NCI-H446 (cell line): ENCODE results near the gene XPR1.
"Not testable (repeated sequence)": the region's sequence is repeated elsewhere in the genome, so short reads cannot be mapped to it uniquely, and the experiment has no call there.

Experiments used
- DNase-seq, 2 experiments: peaks; one replicate each; lab custom pipeline; 2025; lab: John Stamatoyannopoulos, UW

XPR1 gene

DNA sequence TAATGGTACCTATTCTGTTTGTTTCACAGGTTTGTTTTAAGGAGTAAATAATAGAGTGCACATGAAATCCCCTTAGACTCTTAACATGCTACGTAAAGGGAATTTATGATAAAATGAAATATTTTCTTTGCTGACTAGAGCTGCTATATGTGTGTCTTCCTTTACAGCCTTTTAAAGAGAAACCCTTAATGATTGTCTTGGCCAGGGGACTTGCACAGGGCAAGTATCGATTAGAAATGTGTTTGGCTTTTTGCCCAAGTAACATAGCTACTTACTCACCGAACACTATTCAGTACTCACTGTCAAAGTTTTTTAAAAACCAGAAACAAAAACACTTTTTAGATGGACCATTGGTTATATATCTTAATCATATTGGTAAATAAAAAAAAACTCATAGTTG, 209.6 kb downstream of the XPR1 start:
- DNase-seq = peak in 1 of 2 experiments; percentile 64

DNA sequence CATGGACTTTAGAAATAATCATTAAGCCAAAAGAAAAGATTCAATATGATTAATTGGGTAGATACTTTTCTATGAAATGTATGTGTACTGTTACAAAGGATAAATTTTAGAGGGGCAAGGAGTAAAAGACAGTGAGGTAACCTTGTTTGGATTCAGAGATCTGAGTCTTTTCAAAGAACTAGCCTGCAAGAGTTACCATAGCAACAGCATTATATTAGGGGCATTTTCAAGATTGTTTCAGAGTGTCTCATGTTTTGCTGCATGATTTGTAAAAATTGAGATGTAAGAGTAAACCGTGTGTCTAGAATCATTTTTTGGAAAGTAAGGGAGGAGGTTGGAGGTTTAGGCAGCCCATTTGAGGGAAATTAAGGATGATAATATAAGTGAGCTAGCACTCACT, 210.2 kb downstream of the XPR1 start:
- peak in 1 of 2 experiments; percentile 9 for DNase-seq

DNA sequence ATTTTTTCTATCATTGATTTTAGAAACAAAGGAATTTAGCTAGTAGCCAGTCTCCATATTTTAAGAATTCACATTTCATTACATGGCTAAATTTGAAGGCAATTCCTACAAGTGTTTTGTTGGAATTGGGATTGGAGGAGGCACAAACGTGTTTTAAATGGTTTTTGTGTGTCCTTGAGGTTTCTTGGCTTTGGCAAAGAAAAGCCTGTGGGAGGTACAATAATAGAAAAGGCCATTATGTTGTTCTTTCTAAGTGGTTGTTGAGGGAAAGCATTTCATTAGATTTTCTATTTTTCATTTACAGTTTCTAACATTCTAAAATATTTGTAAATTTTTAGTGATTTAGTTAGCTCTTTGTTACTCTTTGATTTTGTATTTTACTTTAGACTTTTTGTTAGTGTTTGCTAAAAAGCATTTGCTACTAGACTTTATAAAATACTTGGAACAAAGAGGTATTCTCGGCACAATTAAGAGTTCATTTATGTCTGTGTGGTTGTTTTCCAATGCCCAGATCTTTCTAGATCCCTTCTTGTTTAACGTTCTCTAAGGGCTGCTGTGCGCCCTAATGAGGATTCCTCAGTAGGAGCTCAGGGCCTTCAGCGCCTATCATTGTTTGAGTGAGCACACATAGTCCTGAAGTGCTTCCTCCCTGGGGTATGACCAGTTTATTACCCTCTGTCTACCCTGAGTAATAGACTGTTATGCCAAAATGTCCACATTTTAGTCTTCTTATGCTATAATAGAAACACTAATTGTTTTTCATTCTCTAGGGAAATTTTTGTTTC, 210.9 kb downstream of the XPR1 start:
- DNase-seq = peak; percentile 32 to 54

DNA sequence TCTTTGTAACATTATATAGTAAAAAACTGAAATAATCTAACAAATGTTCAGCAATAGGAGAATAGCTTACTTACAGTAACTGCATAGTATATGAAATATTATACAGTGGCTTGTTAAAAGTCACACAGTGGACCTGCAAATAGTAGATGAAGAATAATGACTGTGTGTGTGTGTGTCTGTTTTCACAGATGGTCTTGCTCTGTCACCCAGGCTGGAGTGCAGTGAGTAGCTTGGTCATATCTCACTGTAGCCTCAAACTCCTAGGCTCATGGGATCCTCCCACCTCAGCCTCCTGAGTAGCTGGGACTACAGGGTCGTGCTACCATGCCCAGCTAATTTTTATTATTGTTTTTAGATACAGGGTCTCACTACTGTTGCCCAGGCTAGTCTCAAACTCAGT, 213.5 kb downstream of the XPR1 start:
- no peak for DNase-seq

DNA sequence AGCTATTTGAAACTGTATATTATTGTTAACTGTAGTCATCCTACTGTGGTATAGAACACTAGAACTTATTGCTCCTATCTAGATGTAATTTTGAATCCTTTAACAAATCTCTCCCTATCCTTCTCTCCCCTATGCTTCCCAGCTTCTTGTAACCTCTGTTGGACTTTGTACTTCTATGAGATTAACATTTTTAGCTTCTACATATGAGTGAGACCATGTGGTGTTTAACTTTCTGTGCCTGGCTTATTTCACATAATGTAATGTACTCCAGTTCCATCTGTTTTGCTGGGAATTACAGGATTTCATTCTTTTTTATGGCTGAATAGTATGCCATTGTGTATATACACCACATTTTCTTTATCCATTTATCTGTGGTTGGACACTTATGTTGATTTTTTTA, 216.4 kb downstream of the XPR1 start:
- DNase-seq = no peak

DNA sequence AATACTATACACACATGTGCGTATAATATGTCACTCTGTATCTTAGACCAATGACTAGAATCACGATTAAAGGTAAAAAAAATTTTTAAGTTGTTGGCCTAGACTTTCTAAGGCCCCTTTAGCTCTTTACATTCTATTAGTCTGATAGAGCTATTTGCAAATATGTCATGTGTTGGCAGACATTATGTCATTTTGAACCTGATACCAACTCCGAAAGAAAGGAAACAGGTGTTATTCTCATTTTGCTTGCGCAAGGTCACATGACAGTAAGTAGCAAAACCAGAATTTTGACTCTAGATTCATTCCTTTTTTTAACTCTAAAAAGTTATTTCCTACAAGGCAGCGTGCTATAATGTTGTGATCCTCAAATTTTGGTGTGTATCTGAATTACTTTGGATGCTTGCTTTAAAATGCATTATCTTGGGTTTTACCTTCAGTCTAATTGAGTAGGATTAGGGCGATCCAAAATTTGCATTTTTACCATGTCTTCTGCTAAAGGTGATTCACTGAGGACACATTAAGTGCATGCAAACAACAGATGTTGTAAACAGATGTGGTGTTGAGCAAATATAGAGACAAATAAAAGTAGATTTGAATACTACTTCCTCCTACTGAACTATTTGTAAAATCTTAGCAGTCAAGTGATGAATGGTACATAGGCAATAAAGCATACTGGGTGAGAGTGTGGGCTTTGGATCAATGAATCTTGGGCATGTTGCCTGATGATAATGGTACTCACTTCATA, 217.4 kb downstream of the XPR1 start:
- DNase-seq = no peak

DNA sequence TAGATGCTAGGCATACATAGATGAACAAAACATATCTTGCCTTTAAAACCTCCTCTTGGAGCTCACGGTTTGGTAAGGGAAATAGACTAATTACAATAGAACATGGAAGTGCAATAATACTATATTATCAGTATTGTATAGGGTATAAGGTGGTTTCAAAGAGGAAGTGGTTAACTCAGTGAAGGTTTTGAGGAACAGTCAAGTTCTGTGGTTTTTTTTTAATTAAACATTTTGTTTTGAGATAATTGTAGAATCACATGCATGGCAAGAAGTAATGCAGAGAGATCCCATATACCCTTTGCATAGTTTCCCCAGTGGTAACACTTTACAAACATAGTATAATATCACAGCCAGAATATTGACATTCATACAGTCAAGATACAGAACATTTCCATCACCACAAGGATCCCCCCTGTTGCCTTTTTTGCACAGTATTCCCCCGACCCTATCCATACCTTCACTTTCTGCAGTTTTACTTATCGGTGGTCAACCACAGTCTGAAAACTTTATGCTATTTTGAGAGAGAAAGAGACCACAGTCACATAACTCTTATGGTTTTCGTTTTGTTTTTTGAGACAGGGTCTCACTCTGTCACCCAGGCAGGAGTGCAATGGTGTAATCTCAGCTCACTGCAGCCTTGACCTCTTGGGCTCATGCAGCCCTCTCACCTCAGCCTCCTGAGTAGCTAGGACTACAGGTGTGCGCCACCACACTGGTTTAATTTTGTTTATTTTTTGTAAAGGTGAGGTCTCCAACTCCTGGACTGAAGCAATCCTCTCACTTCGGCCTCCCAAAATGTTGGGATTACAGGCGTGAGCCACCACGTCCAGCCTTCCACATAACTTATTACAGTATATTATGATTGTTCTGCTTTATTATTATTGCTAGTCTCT, 220.4 kb downstream of the XPR1 start:
- DNase-seq = no peak

DNA sequence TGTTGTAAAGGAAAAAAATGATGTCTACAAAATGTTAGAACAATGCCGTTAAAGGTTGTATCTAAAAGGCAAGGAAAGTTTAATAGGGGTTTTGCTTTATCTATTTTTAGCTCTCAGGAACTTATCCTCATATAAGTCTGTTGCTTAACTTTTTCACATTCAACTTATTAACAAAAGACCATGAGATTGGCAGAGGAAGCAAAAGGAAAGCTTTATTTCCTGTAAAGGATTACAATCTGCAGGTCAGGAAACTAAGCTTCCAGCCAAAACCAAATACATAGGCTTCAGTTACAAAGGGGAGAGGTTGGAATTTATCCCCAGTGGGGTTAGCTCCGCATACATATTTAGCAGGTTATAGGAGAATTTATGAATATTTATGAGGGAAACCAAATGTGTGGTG, 222.2 kb downstream of the XPR1 start:
- DNase-seq = no peak

DNA sequence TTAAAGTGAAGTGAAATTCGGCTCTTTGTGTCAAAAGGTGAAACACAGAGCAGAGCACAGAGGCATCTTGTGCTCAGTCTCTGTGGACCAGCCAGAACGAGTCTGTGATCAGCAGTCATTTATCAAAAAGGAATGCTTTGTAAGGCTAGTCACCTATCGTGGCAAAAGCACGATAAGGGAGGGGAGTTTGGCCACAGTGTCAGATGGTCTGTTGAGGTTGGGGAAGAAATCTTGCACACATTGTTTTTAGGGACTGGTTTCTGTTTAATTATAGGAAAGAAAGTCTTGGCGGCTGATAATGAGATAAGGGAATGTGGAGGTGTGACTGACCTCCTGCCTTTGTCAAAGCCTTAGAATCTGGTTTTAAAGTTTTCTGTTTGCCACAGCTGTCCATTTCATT, 222.6 kb downstream of the XPR1 start:
- no peak for DNase-seq

DNA sequence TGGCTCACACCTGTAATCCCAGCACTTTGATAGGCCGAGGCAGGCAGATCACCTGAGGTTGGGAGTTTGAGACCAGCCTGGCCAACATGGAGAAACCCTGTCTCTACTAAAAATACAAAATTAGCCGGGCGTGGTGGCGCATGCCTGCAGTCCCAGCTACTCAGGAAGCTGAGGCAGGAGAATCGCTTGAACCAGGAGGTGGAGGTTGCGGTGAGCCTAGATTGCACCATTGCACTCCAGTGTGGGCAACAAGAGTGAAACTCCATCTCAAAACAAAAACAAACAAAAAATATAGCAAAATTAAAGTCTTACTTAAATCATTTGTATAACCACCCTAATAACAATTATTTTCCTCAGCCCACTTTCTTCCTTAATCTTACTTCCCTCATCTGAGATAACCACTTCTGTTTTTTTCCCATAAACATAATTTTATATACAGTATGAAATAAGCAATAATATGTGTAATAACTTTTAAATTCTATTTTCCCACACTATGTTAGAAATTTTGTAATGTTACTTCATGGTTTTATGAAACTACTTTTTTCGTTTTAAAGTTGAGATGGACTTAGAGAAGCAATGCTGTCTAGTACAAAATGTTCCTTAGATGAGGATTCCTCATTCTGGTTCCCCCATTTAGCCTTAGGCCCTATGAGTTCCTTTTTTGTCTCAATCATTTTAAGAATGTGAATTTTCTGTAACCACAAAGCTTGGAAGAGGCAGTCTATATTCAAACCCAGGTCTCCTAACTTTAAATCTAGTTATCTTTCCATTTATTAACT, 226.3 kb downstream of the XPR1 start:
- DNase-seq = not testable (repeated sequence)

DNA sequence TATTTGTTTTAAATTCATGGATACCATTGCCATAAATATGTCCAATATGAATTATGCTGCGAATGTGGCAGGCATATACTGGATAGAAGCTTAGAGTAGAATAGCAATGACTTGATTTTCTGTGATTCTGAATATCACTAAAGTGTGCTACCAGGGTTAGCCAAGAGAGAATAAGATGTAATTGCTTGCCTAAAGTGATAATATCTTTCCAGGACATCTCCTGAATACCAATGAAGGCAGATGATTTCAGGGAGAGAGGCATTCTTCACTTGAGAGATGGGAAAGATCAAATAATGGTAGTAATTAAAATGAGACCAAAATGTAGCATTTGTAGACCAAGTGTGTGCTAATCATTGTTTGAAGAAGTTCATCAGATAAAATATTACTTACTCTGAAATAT, 227.5 kb downstream of the XPR1 start:
- no peak for DNase-seq

DNA sequence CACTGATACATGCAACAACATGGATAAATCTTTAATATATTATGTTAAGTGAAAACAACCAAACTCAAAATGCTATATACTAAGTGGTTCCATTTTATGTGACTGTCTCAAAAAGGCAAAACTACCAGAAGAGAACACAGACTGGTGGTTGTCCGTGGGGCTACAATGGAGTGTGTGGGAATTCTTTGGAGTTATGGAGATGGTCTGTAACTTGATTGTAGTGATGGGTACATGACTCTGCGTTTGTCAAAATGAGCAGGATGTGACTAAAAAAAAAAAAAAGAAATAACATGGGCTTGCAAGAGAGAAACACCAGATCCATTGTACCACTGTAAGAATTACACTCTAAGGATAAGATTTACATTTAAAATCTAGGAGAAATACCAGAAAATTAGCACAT, 228.7 kb downstream of the XPR1 start:
- no peak for DNase-seq

DNA sequence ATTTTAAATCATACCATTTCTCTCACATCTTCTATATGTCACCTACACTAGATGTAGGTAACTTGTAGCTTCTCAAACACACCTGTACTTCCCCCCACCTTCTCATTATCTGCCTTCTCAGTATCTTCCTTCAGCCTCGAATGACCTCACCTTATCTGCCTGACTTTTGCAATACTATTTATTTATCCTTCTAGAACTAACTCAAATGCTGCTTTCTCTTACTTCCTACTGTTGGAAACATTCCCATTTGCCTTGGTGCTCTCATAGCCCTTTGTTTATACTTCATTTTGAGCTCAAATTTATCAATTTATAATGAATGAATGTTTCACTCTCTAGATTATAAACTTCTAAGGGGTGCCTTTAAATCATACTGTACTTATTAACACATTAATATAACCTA, 230.5 kb downstream of the XPR1 start:
- no peak for DNase-seq

DNA sequence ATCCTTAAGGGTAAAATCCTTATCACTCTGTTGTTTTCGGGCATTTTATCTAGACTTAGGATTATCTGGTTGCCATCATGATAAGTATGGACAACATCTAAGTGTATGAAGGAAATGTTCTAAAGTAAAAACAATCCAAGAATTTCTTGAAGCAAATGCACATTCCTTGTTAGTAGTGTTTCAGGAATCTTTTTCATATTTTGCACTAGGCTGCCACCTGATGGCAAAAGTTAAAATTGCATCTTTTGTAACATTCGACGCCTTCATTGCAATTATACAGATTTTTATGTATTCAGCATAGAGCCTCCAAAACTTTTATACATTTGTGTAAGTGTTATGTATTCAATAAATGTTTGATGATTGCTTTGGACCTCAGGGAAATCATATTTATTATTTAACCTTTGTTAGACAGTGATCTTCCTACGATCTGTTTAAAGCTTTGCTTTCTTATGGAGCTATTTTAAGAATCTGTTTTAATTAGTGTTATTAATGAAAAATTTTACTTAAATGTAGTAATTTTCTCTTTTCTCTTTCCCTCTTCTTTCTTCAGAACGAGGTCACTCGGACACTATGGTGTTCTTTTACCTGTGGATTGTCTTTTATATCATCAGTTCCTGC, 231.4 kb downstream of the XPR1 start:
- peak; percentile 72 to 76 for DNase-seq

DNA sequence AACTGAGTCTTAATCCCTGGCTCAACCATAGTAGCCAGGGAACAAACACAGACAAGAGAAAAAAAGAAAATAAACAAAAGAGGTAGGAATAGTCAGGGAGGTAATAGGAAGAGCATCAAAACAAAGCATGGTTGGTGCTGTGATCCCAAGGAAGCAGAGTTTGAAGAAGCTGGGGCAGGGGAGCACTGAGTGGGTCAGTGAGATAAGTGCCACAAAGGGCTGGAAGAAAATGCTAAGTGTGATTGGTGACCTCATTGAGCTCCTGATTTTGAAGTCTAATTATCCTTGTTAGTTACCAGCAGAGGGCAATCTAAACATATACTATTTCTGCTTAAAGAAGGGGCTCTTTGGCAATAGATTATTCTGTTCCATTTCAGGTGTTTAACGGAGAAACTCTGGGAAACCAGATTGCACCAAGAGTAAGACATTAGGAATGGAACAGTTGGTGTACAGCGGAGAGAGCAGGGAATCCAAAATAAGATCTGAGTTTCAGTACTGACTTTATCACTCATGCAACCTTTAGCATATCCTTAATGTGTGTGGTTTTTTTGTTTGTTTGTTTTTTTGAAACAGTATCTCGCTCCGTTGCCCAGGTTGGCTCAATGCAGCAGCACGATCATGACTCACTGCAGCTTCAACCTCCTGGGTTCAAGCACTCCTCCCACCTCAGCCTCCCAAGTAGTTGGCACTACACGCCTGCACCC, 250.1 kb downstream of the XPR1 start:
- DNase-seq = peak; percentile 55 to 87

DNA sequence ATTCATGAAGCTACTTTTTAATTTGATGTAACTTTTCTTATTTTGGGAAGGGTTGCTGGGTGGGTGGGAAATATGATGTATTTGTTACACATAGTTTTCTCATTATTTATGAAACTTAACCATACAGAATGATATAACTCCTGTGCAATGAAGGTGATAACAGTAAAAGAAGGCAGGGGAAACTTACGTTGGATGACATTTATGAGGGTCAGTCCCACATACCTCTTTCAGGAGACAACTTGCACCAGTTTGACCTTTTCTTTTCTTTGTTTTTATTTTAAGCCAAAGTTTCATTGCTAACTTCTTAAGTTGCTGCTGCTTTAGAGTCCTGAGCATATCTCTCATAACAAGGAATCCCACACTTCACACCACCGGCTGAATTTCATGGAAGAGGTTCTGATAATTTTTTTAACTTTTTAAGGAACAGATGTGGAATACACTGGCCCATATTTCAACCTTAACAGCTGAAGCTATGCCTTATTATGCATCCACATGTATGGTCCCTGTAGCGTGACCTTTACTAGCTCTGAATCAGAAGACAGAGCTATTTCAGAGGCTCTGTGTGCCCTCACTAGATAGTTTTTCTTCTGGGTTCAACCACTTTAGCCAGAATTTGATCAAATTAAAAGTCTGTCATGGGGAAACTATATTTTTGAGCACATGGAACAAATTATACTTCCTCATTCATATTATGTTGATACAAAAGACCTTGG, 252.9 kb downstream of the XPR1 start:
- DNase-seq = no peak

DNA sequence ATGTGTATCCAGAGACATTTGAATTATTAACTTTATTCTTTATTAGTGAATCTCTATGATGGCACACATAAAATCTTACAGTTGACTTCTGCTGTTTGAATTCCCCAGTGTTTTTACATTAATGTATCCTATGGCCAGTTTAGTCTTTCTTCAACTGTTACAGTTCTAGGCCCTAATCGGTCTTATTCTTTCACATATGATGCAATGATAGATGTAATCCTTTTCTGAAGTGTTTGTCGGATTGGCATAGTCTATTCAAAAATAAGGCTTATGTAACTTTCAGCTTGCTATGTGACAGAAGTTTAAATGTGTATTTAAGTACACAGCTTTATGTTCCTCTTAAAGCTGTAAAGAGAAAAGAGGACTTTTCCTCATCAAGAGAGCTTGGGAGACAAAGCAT, 254.5 kb downstream of the XPR1 start:
- no peak for DNase-seq

DNA sequence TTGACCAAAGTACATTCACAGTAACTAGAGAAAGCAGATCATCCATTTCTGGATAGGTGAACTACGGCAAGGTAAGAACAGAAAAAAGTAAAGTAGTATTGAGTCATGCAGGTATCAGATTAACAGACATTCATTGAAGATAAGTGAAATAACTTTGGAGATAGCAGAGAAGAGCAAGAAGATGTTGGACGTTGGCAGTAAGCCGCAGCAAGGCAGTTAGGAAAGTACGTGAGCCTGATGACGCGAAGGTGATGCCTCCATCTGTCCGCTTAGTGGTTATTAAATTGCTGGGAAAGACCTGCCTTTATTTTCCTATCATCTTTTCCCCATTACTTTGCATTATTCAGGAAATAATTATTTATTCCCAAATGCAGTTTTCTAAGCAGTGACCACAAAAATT, 256.0 kb downstream of the XPR1 start:
- DNase-seq = no peak

DNA sequence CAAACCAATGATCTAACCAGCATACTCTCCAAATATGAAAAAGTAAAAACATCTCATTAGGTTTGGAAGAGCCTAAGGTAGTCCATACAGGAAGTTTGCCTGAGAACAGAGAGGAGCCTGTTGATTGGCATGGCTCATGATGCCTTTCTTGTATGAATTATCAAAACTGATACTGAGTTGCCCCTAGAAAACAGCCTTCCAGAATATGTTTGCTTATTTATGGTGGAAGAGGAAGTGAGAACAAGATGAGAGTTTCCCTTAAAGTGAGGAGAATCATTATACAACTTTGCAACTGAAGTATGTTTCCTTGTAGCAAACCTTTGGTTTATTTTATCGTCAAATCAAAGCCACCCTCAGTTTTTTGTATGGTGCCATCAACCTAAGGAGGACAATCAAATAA, 257.0 kb downstream of the XPR1 start:
- no peak for DNase-seq

DNA sequence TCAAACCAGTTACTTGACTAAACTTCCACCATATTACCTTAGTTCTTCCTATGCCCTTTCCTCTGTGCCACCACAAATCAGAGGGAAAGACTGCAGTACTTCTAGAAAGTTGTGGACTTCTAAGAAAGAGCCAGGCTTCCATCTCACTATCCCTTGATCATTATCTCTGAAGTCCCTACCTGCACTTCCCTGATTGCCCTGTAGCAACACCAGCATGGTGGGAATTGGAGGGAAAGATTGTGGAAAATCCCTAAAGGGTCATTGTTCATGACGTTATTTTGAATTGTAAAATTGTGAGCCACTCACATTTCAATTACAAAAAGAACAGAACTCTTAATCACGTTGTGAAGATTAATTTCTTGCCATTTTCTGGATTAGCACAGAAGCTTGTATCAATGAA, 257.5 kb downstream of the XPR1 start:
- DNase-seq = no peak
